ENCODE data around the gene HSD17B7.
A peak's percentile ranks its signal among the peaks of the same experiment; 100 is the strongest.

Gene HSD17B7

GRCh38 chr1:162846256-162847212 is 56.0 kb downstream of the HSD17B7 start:
- DNase-seq (ENCODE audit: low read depth) = no peak
- H3K4me3 ChIP-seq (ENCODE audit: low read length) = no peak overlapping the region
- no peak for TF ChIP-seq CTCF (conservative IDR thresholded peaks at IDR 0.05; ENCODE audit: low read depth, low read length)

GRCh38 chr1:162847839-162848453 is 57.4 kb downstream of the HSD17B7 start:
- no peak overlapping the region for H3K4me3 ChIP-seq (ENCODE audit: low read length)
- no peak for DNase-seq (ENCODE audit: low read depth)
- peak; percentile 86 for TF ChIP-seq CTCF (conservative IDR thresholded peaks at IDR 0.05; ENCODE audit: low read depth, low read length)

- no peak for TF ChIP-seq CTCF (conservative IDR thresholded peaks at IDR 0.05; ENCODE audit: low read depth, low read length)
- no peak for DNase-seq (ENCODE audit: low read depth)
- no peak overlapping the region for H3K4me3 ChIP-seq (ENCODE audit: low read length)
Measured at GRCh38 chr1:162849711-162850110, 59.2 kb downstream of the HSD17B7 start.

- no peak overlapping the region for H3K4me3 ChIP-seq (ENCODE audit: low read length)
- DNase-seq (ENCODE audit: low read depth) = no peak
- TF ChIP-seq CTCF (conservative IDR thresholded peaks at IDR 0.05; ENCODE audit: low read depth, low read length) = no peak
Measured at GRCh38 chr1:162851341-162851740, 60.8 kb downstream of the HSD17B7 start.

GRCh38 chr1:162854245-162854882 is 63.9 kb downstream of the HSD17B7 start:
- TF ChIP-seq CTCF (conservative IDR thresholded peaks at IDR 0.05; ENCODE audit: low read depth, low read length) = peak; percentile 84
- no peak for DNase-seq (ENCODE audit: low read depth)

GRCh38 chr1:162855461-162856150 is 65.1 kb downstream of the HSD17B7 start:
- no peak for TF ChIP-seq CTCF (conservative IDR thresholded peaks at IDR 0.05; ENCODE audit: low read depth, low read length)
- H3K4me3 ChIP-seq (ENCODE audit: low read length) = no peak overlapping the region
- DNase-seq (ENCODE audit: low read depth) = no peak

More at GRCh38 chr1:162854245-162854882, 63.9 kb downstream of the HSD17B7 start:
- no peak overlapping the region for H3K4me3 ChIP-seq (ENCODE audit: low read length)

Data from retinal pigment epithelial cell (primary cell).